NCI-H2029 (cell line): ENCODE data around the gene BAG1.

ENCODE experiments used
- DNase-seq: peaks from one replicate; lab custom pipeline; 2025; lab: John Stamatoyannopoulos, UW

BAG1 gene

GRCh38 chr9:33273972-33274328 lies 9.4 kb upstream of the BAG1 start:
- DNase-seq: no peak

- no peak for DNase-seq
Measured at GRCh38 chr9:33273266-33273971, 8.9 kb upstream of the BAG1 start.

DNA sequence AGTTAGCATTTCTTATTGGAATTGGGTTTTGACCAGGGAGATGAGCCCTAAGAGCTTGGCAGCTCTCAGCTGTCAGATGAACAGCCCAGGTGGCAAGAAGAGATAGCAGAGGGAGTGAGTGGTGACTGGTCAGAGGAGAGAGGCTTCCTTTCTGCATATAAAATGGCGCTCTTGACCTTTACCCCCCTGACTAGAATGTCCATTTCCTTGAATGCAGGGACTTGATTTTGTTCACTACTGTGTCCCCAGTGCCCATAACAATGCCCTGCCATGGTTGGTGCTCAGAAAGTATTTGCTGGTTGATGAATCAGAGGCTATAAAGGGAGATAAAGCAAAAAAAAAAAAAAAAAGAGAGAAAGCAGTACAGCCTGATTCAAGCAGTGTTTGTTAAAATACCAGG lies 7.6 kb upstream of the BAG1 start:
- DNase-seq: no peak

GRCh38 chr9:33270146-33270545 lies 5.6 kb upstream of the BAG1 start:
- DNase-seq: no peak

DNA sequence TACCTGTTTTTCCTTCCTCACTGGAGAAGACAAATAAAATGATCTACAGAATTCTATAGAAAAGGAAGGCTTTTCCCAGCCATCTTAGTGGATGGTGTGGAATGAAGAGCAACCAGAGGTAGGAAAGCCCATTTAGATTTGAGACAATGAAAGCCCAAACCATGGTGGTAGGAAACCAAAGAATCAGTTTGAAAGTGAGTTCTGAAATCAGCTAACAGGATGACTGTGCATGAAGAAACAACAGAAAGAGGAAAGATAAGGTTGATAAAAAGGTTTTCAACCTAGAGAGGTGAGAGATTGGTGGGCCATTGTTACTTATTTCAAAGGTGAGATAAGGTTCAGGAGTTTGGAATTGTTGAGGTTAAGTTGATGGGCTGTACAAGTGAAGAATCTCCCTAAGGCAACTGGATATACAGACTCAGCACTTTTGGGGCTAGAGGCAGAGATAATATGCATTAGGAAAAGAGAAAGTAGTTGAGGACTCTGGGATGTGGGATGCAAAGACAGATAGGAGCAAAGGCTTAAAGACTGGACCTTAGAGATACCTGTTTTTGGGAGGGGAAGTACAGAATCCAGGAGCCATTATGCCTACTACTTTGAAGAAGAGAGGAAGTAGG lies 2.8 kb upstream of the BAG1 start:
- DNase-seq: no peak

DNA sequence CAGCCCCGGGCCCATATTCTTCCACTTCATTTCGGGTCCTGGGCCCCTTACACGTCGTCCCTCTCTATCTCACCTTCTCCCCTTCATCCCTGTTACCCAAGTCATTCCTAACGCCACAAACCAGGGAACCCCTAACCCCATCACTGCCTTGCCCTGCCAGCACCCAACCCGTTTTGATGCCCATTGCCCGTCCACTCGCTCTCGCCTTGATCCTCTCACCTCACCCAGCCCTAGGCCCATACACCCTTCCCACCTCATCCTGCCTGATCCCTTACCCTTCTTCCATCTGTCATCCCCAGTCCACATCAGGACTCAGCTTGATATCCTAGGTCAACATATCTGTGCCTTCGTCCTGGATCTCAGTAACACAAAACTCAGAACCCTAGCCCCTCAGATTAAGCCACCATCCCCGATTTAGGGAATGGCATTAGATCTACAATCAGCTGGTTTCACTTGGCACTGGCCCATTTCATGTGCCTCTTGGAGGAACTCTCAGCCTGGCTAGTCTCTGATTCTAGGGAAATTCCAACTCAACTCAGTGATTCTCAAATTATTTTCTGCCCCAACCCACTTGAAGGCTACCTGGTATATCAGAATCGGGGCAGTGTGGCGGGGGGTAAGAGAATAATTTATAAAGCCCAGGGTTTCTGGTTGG lies 830 bp upstream of the BAG1 start:
- no peak for DNase-seq

GRCh38 chr9:33264003-33264472 lies 470 bp downstream of the BAG1 start:
- no peak for DNase-seq

- DNase-seq: no peak
Measured at GRCh38 chr9:33263131-33264002, 1.1 kb downstream of the BAG1 start.

DNA sequence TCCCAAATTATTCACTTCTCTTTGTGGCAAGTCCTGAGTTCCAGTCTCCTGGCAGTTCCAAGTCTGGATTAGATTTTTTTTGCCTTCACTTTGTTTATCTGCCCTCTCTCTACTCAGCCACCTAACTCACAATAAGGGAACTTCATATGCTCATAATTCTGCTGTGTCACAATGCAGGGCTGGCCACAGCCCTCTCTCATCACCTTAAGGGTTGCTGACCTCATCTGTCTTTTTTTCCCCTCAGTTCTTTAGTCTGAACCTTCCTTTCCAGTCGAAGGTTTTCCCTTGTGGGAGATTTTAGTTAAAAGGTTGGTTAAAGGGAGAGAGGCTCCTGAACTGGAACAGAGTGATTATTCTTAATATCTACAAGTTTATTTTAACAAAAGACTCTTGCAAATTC lies 4.1 kb downstream of the BAG1 start:
- no peak for DNase-seq

GRCh38 chr9:33257276-33257675 lies 7.2 kb downstream of the BAG1 start:
- no peak for DNase-seq

DNA sequence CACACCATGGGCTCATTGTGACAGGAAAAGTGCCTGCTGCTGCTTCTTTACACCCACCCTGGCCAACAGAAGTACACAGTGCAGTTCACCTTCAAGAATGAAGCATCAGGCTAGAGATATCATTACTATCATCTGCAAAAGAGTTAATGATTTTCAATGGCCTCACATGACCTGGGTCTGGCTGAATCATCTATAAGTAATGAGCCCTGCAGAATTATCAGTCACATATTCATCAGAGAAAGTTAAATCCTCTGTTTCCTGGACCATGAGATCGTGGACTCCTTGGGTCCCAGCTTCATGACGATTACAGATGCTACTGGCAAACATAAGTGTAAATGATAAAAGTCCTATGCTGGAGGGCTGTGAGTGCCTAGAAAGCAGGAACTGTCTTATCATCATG lies 8.3 kb downstream of the BAG1 start:
- no peak for DNase-seq

GRCh38 chr9:33255471-33255870 lies 9.0 kb downstream of the BAG1 start:
- DNase-seq: no peak

DNA sequence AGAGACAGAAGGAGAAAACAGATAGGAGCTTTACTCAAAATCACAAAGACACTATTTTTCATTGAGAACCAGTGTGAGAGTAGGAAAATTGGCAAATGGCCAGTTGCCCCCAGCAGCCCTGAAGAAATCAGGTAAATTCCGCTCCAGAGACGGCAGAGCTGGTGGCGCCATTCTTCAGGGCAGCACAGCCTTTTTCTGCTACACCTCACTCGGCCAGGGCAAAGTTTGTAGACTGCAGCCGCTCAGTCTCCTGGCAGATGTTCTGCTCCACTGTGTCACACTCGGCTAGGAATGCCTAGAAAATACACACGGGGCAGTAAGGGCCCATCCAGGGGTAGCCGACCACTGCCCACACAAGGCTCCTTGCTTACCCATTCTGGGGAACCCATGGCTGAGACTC lies 9.5 kb downstream of the BAG1 start:
- no peak for DNase-seq

GRCh38 chr9:33254211-33254610 lies 10.3 kb downstream of the BAG1 start:
- no peak for DNase-seq

DNA sequence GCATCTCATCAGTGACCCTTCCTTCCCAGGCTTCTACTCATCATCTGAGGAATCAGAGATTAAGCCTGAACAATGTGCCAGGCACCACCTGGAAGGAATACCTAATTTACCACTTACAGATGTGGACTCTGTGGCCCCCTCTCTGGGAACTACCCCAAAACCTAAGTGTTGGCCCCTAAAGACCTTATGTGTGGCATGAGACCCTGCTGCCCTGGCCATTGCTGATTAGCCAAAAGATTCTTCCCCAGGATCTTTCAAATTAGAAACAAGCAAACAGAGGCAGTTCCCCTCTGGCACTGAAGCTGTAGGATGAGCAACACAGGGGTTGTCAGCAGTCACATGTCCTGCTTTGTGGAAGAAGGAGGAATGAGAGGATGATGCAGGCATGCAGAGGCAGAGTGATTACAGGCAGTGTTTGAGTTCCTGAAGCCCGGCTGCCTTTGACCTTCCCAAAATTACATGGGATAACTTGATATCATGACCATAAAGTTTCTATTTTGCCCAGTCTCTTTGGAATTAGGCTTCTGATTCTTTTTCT lies 14.0 kb downstream of the BAG1 start:
- DNase-seq: no peak

GRCh38 chr9:33249983-33250382 lies 14.5 kb downstream of the BAG1 start:
- DNase-seq: no peak

- DNase-seq: no peak
Measured at GRCh38 chr9:33249087-33249658, 15.3 kb downstream of the BAG1 start.

DNA sequence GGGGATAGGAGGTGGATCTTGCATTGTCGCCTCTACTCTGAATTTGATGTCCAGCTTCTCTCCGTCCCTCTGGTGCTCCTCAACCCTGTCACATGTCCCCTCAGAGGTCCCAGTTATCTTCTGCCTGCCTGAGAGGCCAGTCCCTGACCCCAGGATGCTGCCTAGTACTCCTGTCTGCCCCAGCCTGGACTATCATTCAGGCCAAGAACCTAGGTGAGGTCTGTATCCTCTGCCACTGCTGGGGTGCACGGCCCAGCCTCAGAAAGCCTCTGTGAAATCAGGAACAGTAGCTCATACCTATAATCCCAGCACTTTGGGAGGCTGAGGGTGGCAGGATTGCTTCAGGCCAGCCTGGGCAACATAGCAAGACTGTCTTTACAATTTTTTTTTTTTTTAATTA lies 15.9 kb downstream of the BAG1 start:
- DNase-seq: no peak

DNA sequence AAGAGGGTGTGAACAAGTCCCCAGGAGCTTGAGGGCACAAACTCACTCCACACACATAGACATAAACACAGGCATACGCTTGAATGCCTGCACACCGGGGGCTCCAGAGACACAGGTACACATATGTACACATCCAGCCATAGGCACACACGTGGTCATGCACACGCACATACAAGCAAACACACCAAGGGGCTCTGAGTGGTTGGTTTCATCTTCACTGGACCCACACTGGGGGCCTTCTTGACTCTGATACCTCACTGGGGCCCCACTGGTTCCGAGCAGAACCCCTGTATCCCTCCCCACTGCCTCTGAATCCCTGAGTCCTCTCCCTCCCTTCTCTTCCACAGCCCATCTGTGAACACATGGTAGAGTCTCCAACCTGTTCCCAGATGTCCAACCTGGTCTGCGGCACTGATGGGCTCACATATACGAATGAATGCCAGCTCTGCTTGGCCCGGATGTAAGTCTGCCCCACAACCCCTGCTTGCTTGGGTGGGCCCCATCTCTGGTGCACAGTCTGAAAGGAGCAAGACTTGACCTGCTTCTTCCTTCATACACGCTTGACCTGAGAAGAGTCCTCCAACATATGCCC lies 18.1 kb downstream of the BAG1 start:
- DNase-seq: no peak

- DNase-seq: no peak
Measured at GRCh38 chr9:33245341-33245740, 19.2 kb downstream of the BAG1 start.

GRCh38 chr9:33244137-33244784 lies 20.2 kb downstream of the BAG1 start:
- no peak for DNase-seq
